ENCODE results near the gene ACTR8. TPM values are rescaled to one million over a fixed set of nuclear protein-coding genes. Genes with fewer than 3 reads are reported as not detected.

ACTR8 gene
- polyA plus RNA-seq, 1 donor (not counting 4 experiments of a cell fraction or from before 2014, with no cell fraction given): 28.8 TPM

DNA sequence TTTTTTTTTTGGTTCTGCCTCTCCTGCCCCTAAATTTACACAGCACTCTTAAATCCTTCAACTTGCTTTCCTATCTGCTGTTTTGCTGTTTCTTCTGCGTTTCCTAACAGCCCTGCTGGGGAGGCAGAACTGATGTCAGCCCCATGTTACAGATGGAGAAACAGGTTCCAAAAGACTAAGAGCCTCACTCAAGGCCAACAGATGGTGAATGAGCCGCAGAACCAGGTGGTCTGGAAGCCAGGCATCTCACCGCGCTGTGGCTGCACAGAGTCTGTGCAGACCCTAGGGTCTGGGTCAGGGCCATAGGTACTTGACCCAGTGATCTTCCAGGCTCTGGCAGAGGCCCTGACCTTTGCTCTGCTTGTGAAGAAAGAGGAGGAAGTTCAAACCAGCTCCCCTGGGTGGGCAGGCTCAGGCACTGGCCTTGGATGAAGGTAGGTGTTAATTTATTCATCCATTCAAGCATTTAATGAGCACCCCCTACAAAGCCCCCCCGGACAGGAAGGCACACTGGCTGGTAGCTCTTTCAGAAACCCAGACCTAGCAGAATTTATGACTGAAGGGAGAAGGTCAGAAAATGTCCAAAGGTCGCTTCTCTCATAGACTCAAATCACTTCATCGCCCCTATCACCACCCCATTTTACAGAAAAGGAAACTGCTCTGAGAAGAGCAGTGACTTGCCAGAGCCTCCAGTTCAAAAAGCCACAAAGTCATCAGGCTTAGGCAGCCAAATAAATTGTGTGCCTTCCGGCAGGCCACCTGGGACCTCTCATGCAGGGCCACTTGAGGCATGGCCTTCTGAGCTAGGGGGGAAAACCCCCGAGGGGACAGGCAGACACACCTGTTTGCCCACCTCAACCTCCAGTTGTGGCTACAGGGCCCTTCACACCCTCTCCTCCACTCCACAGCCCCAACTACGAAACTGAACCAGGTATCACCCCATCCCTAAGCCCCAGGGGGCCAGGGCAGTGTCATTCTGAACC lies 38.5 kb downstream of the ACTR8 start:
- Histone ChIP-seq H3K27ac (ENCODE audit: control insufficient read depth, insufficient read depth, low read length) (no peak overlapping the region), H3K9ac (ENCODE audit: control insufficient read depth, extremely low read depth, insufficient read depth, low read length) (no peak overlapping the region), H3K9me1 (ENCODE audit: control insufficient read depth, extremely low read depth, insufficient read depth, low read length) (no peaks in the 10 kb centered on the region), H2AFZ (ENCODE audit: control insufficient read depth, low read length) (no peak overlapping the region), H3K9me3 (ENCODE audit: control insufficient read depth, low read depth, low read length) (no peaks in the 10 kb centered on the region), H3K27me3 (ENCODE audit: control insufficient read depth, extremely low read depth, insufficient read depth, low read length) (peaks cover 34% of the 10 kb centered on the region), H4K20me1 (ENCODE audit: control insufficient read depth, extremely low read depth, insufficient read depth, low read length) (no peaks in the 10 kb centered on the region), H3K4me2 (ENCODE audit: control insufficient read depth, extremely low read depth, insufficient read depth, low read depth, low read length) (no peak overlapping the region), H3K4me3 (ENCODE audit: control insufficient read depth in 2 of 3, extremely low read depth in 1 of 3, insufficient read depth in 2 of 3, low read depth in 1 of 3, low read length in 3 of 3) (no peak overlapping the region), H3K4me1 (ENCODE audit: control insufficient read depth, extremely low read depth, insufficient read depth, low read length) (peaks cover 4% of the 10 kb centered on the region), H3K36me3 (ENCODE audit: control insufficient read depth in 2 of 2, extremely low read depth in 1 of 2, insufficient read depth in 2 of 2, low read length in 2 of 2) (no peaks in the 10 kb centered on the region), H3K79me2 (ENCODE audit: control insufficient read depth, insufficient read depth, low read length) (no peaks in the 10 kb centered on the region)
- DNase-seq (ENCODE audit: low read depth, low spot score) (no peak), FAIRE-seq (no peak)
- TF ChIP-seq, protein P1, sequence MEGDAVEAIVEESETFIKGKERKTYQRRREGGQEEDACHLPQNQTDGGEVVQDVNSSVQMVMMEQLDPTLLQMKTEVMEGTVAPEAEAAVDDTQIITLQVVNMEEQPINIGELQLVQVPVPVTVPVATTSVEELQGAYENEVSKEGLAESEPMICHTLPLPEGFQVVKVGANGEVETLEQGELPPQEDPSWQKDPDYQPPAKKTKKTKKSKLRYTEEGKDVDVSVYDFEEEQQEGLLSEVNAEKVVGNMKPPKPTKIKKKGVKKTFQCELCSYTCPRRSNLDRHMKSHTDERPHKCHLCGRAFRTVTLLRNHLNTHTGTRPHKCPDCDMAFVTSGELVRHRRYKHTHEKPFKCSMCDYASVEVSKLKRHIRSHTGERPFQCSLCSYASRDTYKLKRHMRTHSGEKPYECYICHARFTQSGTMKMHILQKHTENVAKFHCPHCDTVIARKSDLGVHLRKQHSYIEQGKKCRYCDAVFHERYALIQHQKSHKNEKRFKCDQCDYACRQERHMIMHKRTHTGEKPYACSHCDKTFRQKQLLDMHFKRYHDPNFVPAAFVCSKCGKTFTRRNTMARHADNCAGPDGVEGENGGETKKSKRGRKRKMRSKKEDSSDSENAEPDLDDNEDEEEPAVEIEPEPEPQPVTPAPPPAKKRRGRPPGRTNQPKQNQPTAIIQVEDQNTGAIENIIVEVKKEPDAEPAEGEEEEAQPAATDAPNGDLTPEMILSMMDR (optimal IDR thresholded peaks at IDR 0.05 in 1 of 3, IDR thresholded peaks at IDR 0.05 in 1 of 3, conservative IDR thresholded peaks at IDR 0.05 in 1 of 3; ENCODE audit: extremely low read depth in 1 of 3, insufficient read depth in 2 of 3, low read length in 3 of 3): no peak
- no peak for TF ChIP-seq EZH2 (IDR thresholded peaks at IDR 0.05; ENCODE audit: low read length)
- dilution Hi-C loops (cut with MboI; ENCODE audit: extremely low pct_ligation_motif_present, low sequenced_read_pairs): no loop called here

DNA sequence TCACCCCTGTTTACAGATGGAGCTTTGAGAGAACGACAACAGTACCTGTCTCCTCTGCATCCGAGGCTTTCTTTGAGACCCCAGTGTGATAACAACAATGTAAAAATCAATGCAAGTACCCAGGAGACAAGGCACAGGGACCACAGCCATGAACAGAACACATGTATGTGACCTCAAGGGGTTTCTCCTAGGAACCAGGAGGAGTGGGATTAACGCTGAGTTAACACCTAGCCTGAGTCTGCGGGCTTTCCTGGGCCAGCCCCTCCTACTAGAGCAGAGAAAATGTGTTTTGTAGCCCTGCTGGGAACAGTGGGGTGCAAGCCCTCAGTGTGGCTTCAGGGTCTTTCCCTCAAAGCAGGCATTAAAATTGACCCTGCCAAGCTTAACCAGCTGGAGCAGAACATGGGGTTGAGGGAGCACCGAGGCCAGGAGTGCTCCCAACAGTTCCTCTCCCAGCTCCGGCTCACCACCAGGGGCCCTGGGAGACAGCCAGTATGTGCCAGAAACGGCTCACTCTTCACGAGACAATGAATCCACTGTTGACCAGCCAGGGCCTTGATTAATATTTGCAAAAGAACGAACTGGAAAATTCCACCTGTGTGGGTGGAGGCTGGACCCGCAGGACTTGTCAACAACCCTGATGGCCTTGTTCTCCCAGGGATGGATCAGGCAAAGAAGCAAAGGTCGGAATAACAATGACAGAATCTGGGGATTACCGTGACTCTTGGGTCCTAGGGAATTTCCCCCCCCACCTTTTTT lies 39.3 kb downstream of the ACTR8 start:
- H2AFZ ChIP-seq (ENCODE audit: control insufficient read depth, low read length): no peak overlapping the region
- dilution Hi-C loops (cut with MboI; ENCODE audit: extremely low pct_ligation_motif_present, low sequenced_read_pairs): no loop called here
- no peaks in the 10 kb centered on the region for H3K9me1 ChIP-seq (ENCODE audit: control insufficient read depth, extremely low read depth, insufficient read depth, low read length)
- no peak overlapping the region for H3K4me2 ChIP-seq (ENCODE audit: control insufficient read depth, extremely low read depth, insufficient read depth, low read depth, low read length)
- H3K36me3 ChIP-seq (ENCODE audit: control insufficient read depth in 2 of 2, extremely low read depth in 1 of 2, insufficient read depth in 2 of 2, low read length in 2 of 2): no peaks in the 10 kb centered on the region
- H3K27me3 ChIP-seq (ENCODE audit: control insufficient read depth, extremely low read depth, insufficient read depth, low read length): peaks cover 33% of the 10 kb centered on the region
- no peaks in the 10 kb centered on the region for H3K79me2 ChIP-seq (ENCODE audit: control insufficient read depth, insufficient read depth, low read length)
- H3K4me3 ChIP-seq (ENCODE audit: control insufficient read depth in 2 of 3, extremely low read depth in 1 of 3, insufficient read depth in 2 of 3, low read depth in 1 of 3, low read length in 3 of 3): no peak overlapping the region
- peaks cover 4% of the 10 kb centered on the region for H3K4me1 ChIP-seq (ENCODE audit: control insufficient read depth, extremely low read depth, insufficient read depth, low read length)
- DNase-seq (ENCODE audit: low read depth, low spot score) (no peak), FAIRE-seq (no peak)
- H3K9ac ChIP-seq (ENCODE audit: control insufficient read depth, extremely low read depth, insufficient read depth, low read length): no peak overlapping the region
- H4K20me1 ChIP-seq (ENCODE audit: control insufficient read depth, extremely low read depth, insufficient read depth, low read length): no peaks in the 10 kb centered on the region
- TF ChIP-seq, protein P1 (optimal IDR thresholded peaks at IDR 0.05 in 1 of 3, IDR thresholded peaks at IDR 0.05 in 1 of 3, conservative IDR thresholded peaks at IDR 0.05 in 1 of 3; ENCODE audit: extremely low read depth in 1 of 3, insufficient read depth in 2 of 3, low read length in 3 of 3): no peak
- TF ChIP-seq EZH2 (IDR thresholded peaks at IDR 0.05; ENCODE audit: low read length): no peak
- H3K9me3 ChIP-seq (ENCODE audit: control insufficient read depth, low read depth, low read length): no peaks in the 10 kb centered on the region
- H3K27ac ChIP-seq (ENCODE audit: control insufficient read depth, insufficient read depth, low read length): no peak overlapping the region

Measured in keratinocyte (primary cell).